Neural progenitor cell (in vitro differentiated cells): ENCODE measurements around the gene LYVE1. TPM values are rescaled to one million over a fixed set of nuclear protein-coding genes. Genes with fewer than 3 reads are reported as not detected.

Experiments used
- DNase-seq: peaks from one replicate; pipeline ENCODE4 v3.0.0-alpha.2; 2016; ENCODE audit warnings: low spot score
- H2AFZ ChIP-seq: fragments of 200-600 bp; sonication (generic); replicated peaks from 2 replicates; pipeline ENCODE4 v1.6.1; 2016; ENCODE audit warnings: antibody characterized with exemption
- H3F3A ChIP-seq: fragments of 200-600 bp; sonication (generic); 2 replicates; pipeline ENCODE4 v1.6.1; 2016; ENCODE audit warnings: antibody characterized with exemption, low read depth
- H3K27ac ChIP-seq: fragments of 200-600 bp; sonication (generic); 2 replicates; pipeline ENCODE4 v1.5.1; 2016; ENCODE audit warnings: mild to moderate bottlenecking
- H3K27me3 ChIP-seq: fragments of 200-600 bp; sonication (generic); 2 replicates; pipeline ENCODE4 v1.6.1; 2016; ENCODE audit warnings: mild to moderate bottlenecking, moderate library complexity
- H3K36me3 ChIP-seq: fragments of 200-600 bp; sonication (generic); 2 replicates; pipeline ENCODE4 v1.5.1; 2016
- H3K4me1 ChIP-seq: fragments of 200-600 bp; sonication (generic); 2 replicates; pipeline ENCODE4 v1.6.1; 2016; ENCODE audit warnings: mixed run types
- H3K4me2 ChIP-seq: fragments of 200-600 bp; sonication (generic); 2 replicates; pipeline ENCODE4 v1.6.1; 2016
- H3K4me3 ChIP-seq: fragments of 200-600 bp; sonication (generic); 2 replicates; pipeline ENCODE4 v1.5.1; 2016
- H3K79me2 ChIP-seq: fragments of 200-600 bp; sonication (generic); 2 replicates; pipeline ENCODE4 v1.6.1; 2016; ENCODE audit warnings: low read depth
- H3K9ac ChIP-seq: fragments of 200-600 bp; sonication (generic); 2 replicates; pipeline ENCODE4 v1.6.1; 2016
- H3K9me3 ChIP-seq: fragments of 200-600 bp; sonication (generic); 2 replicates; pipeline ENCODE4 v1.5.1; 2016; ENCODE audit warnings: low read depth
- H4K20me1 ChIP-seq: fragments of 200-600 bp; sonication (generic); 2 replicates; pipeline ENCODE4 v1.6.1; 2016; ENCODE audit warnings: low read depth
- H3K27ac Mint-ChIP-seq: 3 replicates; pipeline ENCODE4 v1.8.0; 2021; ENCODE audit warnings: mixed read lengths
- H3K27me3 Mint-ChIP-seq: 2 replicates; pipeline ENCODE4 v1.8.0; 2022; ENCODE audit warnings: low read depth, mild to moderate bottlenecking, inconsistent platforms, moderate library complexity, mixed read lengths; ENCODE audit not compliant: insufficient read depth
- H3K36me3 Mint-ChIP-seq: 3 replicates; pipeline ENCODE4 v1.8.0; 2021; ENCODE audit warnings: mixed read lengths
- H3K4me1 Mint-ChIP-seq: 3 replicates; pipeline ENCODE4 v1.8.0; 2021; ENCODE audit warnings: mixed read lengths
- H3K4me3 Mint-ChIP-seq: 3 replicates; pipeline ENCODE4 v1.8.0; 2021; ENCODE audit warnings: mild to moderate bottlenecking, moderate library complexity, mixed read lengths
- H3K9me3 Mint-ChIP-seq: 3 replicates; pipeline ENCODE4 v1.8.0; 2020; ENCODE audit warnings: mixed read lengths
- CTCF ChIP-seq: fragments of 200-600 bp; sonication (generic); IDR thresholded peaks from 2 replicates; pipeline ENCODE4 v1.5.1; 2017; ENCODE audit warnings: antibody characterized with exemption, mild to moderate bottlenecking
- EZH2 ChIP-seq: fragments of 200-600 bp; sonication (generic); IDR thresholded peaks from 2 replicates; pipeline ENCODE4 v1.6.1; 2017; ENCODE audit warnings: antibody characterized with exemption, mild to moderate bottlenecking, moderate library complexity
- EZH2phosphoT487 ChIP-seq: fragments of 200-600 bp; sonication (generic); IDR thresholded peaks from 2 replicates; pipeline ENCODE4 v1.6.1; 2017; ENCODE audit warnings: antibody characterized with exemption
- total RNA-seq: library from RNA; depleted of rRNA; stranded (reverse); fragments of >200 nt; gene quantifications from 2 replicates; pipeline ENCODE4 v1.2.3, GENCODE V29; 2015; ENCODE audit warnings: low replicate concordance

The LYVE1 gene
- total RNA-seq, 1 donor from 2014 or later = 0.51 TPM

- Histone ChIP-seq H3F3A (no peaks in the 10 kb centered on the region), H3K9ac (no peak overlapping the region), H3K9me3 (no peaks in the 10 kb centered on the region), H3K27me3 (no peaks in the 10 kb centered on the region), H3K4me3 (no peak overlapping the region), H3K79me2 (no peaks in the 10 kb centered on the region), H4K20me1 (no peaks in the 10 kb centered on the region), H3K27ac (no peak overlapping the region), H3K4me2 (no peak overlapping the region), H3K4me1 (no peaks in the 10 kb centered on the region), H3K36me3 (no peaks in the 10 kb centered on the region), H2AFZ (no peak overlapping the region)
- Mint-ChIP-seq H3K36me3 (no peaks in the 10 kb centered on the region), H3K4me1 (no peaks in the 10 kb centered on the region), H3K27me3 (no peaks in the 10 kb centered on the region), H3K27ac (no peak overlapping the region), H3K9me3 (no peaks in the 10 kb centered on the region), H3K4me3 (no peak overlapping the region)
- no peak for DNase-seq
- no peak for TF ChIP-seq EZH2phosphoT487
- TF ChIP-seq CTCF = no peak
- TF ChIP-seq EZH2 = no peak
Measured at GRCh38 chr11:10566257-10566957, 2.1 kb downstream of the LYVE1 start.

GRCh38 chr11:10565493-10565892 is 3.0 kb downstream of the LYVE1 start:
- Histone ChIP-seq H3K79me2 (no peaks in the 10 kb centered on the region), H3K9ac (no peak overlapping the region), H3K4me1 (no peaks in the 10 kb centered on the region), H3K36me3 (no peaks in the 10 kb centered on the region), H3K4me2 (no peak overlapping the region), H3K27me3 (no peaks in the 10 kb centered on the region), H2AFZ (no peak overlapping the region), H3F3A (no peaks in the 10 kb centered on the region), H3K27ac (no peak overlapping the region), H4K20me1 (no peaks in the 10 kb centered on the region), H3K9me3 (no peaks in the 10 kb centered on the region), H3K4me3 (no peak overlapping the region)
- Mint-ChIP-seq H3K4me1 (no peaks in the 10 kb centered on the region), H3K9me3 (no peaks in the 10 kb centered on the region), H3K36me3 (no peaks in the 10 kb centered on the region), H3K27me3 (no peaks in the 10 kb centered on the region), H3K27ac (no peak overlapping the region), H3K4me3 (no peak overlapping the region)
- DNase-seq = no peak
- TF ChIP-seq CTCF (no peak), EZH2 (no peak), EZH2phosphoT487 (no peak)

- H3K79me2 ChIP-seq = no peaks in the 10 kb centered on the region
- Mint-ChIP-seq H3K27ac (no peak overlapping the region), H3K4me3 (no peak overlapping the region), H3K27me3 (no peaks in the 10 kb centered on the region), H3K9me3 (no peaks in the 10 kb centered on the region), H3K36me3 (no peaks in the 10 kb centered on the region), H3K4me1 (no peaks in the 10 kb centered on the region)
- no peaks in the 10 kb centered on the region for H4K20me1 ChIP-seq
- no peaks in the 10 kb centered on the region for H3K36me3 ChIP-seq
- no peaks in the 10 kb centered on the region for H3F3A ChIP-seq
- no peaks in the 10 kb centered on the region for H3K9me3 ChIP-seq
- H3K4me1 ChIP-seq = no peaks in the 10 kb centered on the region
- no peak for DNase-seq
- no peaks in the 10 kb centered on the region for H3K27me3 ChIP-seq
- TF ChIP-seq CTCF = peak; percentile 23
- TF ChIP-seq EZH2 = no peak
- no peak overlapping the region for H3K4me3 ChIP-seq
- H2AFZ ChIP-seq = no peak overlapping the region
- H3K4me2 ChIP-seq = no peak overlapping the region
- H3K9ac ChIP-seq = no peak overlapping the region
- H3K27ac ChIP-seq = no peak overlapping the region
Measured at GRCh38 chr11:10564696-10565318, 3.7 kb downstream of the LYVE1 start.
